ENCODE measurements around the gene DLEC1.

- TF ChIP-seq EZH2 (IDR thresholded peaks at IDR 0.05; ENCODE audit: borderline replicate concordance, low read depth, low read length, severe bottlenecking) (no peak), CTCF (IDR thresholded peaks at IDR 0.05; ENCODE audit: borderline replicate concordance, extremely low read depth, low read length, poor library complexity, severe bottlenecking) (no peak)
Observed at GRCh38 chr3:38125305-38126120, 86.5 kb downstream of the DLEC1 start.
